ENCODE results near the gene TASP1. TPM values are rescaled to one million over a fixed set of nuclear protein-coding genes. Genes with fewer than 3 reads are reported as not detected.

TASP1 gene
- total and polyA plus RNA-seq, 2 donors (not counting 1 experiment from before 2014, with no cell fraction given): 6.4 to 23.9 TPM

DNA sequence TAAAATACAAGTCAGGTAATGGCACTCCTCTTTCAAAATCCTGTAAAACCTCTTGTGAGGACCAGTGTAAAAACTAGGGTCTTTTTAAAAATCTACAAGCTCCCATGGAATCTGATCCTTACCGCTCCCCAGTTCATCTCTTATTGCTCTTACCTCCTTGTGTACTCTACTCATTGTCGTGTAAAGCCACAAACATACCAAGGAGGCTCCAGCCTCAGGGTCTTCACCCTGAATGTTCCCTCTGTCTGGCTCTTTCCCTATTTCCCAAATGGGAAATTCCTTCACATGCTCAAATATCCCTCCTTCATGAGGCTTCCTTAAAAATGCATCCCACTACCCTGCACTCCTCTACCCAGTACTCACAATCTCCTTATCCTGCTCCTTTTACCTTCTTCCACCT lies 67.1 kb downstream of the TASP1 start:
- POLR2A ChIA-PET: no interaction called here
- ATAC-seq (ENCODE audit: low read depth) (no peak), DNase-seq (no peak)
- no peak overlapping the region for H3K9ac ChIP-seq (ENCODE audit: low read length)
- no peak overlapping the region for H3K27ac ChIP-seq (ENCODE audit: low read length in 2 of 2)
- H3K27me3 ChIP-seq (replicated peaks in 1 of 4; ENCODE audit: control extremely low read depth in 1 of 4, control insufficient read depth in 3 of 4, insufficient read depth in 4 of 4, low read length in 3 of 4): no peaks in the 10 kb centered on the region
- no peaks in the 10 kb centered on the region for H3K4me1 Mint-ChIP-seq
- H2AFZ ChIP-seq (ENCODE audit: insufficient read depth, low read depth, low read length, poor library complexity, severe bottlenecking): no peak overlapping the region
- H3K36me3 ChIP-seq (replicated peaks in 1 of 2; ENCODE audit: control extremely low read depth in 1 of 2, control insufficient read depth in 1 of 2, extremely low read depth in 1 of 2, insufficient read depth in 2 of 2, low read length in 1 of 2): peaks cover 0 to 1% of the 10 kb centered on the region in 2 experiments
- no peaks in the 10 kb centered on the region for H3K27me3 Mint-ChIP-seq
- peaks cover 3% of the 10 kb centered on the region for H3K9me3 Mint-ChIP-seq (ENCODE audit: insufficient read depth)
- TF ChIP-seq EZH2 (IDR thresholded peaks at IDR 0.05; ENCODE audit: borderline replicate concordance, insufficient read depth, low read depth, low read length, poor library complexity, severe bottlenecking): no peak
- TF ChIP-seq, protein P1, sequence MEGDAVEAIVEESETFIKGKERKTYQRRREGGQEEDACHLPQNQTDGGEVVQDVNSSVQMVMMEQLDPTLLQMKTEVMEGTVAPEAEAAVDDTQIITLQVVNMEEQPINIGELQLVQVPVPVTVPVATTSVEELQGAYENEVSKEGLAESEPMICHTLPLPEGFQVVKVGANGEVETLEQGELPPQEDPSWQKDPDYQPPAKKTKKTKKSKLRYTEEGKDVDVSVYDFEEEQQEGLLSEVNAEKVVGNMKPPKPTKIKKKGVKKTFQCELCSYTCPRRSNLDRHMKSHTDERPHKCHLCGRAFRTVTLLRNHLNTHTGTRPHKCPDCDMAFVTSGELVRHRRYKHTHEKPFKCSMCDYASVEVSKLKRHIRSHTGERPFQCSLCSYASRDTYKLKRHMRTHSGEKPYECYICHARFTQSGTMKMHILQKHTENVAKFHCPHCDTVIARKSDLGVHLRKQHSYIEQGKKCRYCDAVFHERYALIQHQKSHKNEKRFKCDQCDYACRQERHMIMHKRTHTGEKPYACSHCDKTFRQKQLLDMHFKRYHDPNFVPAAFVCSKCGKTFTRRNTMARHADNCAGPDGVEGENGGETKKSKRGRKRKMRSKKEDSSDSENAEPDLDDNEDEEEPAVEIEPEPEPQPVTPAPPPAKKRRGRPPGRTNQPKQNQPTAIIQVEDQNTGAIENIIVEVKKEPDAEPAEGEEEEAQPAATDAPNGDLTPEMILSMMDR (IDR thresholded peaks at IDR 0.05): no peak
- no peaks in the 10 kb centered on the region for H3K79me2 ChIP-seq (ENCODE audit: control insufficient read depth, insufficient read depth, low read length)
- H3K4me3 ChIP-seq (ENCODE audit: control extremely low read depth in 1 of 5, extremely low read depth in 1 of 5, insufficient read depth in 1 of 5, low read depth in 2 of 5, low read length in 4 of 5): no peak overlapping the region
- no peaks in the 10 kb centered on the region for H4K20me1 ChIP-seq (ENCODE audit: control insufficient read depth, insufficient read depth, low read length, poor library complexity, severe bottlenecking)
- H3K4me3 Mint-ChIP-seq: no peak overlapping the region
- CTCF ChIA-PET: interaction anchor here (1.6 kb wide), 1 partner anchor 25 kb away, joined by 4 read pairs; no protein-coding TSS in a partner anchor
- H3K27ac Mint-ChIP-seq: no peak overlapping the region
- intact Hi-C loops (cut with micrococcal nuclease): no loop called here
- no peak overlapping the region for H3K4me2 ChIP-seq (replicated peaks; ENCODE audit: low read depth, low read length, poor library complexity, severe bottlenecking)
- H3K4me1 ChIP-seq (ENCODE audit: control insufficient read depth in 2 of 2, insufficient read depth in 2 of 2, low read length in 2 of 2): no peaks in the 10 kb centered on the region
- H3K9me3 ChIP-seq (ENCODE audit: control extremely low read depth in 1 of 3, control insufficient read depth in 2 of 3, insufficient read depth in 1 of 3, low read length in 2 of 3): peaks cover 0 to 4% (median 0%) of the 10 kb centered on the region in 3 donors
- WGBS (ENCODE audit: insufficient coverage): 100% methylated on average over 2 of the region's 2 CpGs

DNA sequence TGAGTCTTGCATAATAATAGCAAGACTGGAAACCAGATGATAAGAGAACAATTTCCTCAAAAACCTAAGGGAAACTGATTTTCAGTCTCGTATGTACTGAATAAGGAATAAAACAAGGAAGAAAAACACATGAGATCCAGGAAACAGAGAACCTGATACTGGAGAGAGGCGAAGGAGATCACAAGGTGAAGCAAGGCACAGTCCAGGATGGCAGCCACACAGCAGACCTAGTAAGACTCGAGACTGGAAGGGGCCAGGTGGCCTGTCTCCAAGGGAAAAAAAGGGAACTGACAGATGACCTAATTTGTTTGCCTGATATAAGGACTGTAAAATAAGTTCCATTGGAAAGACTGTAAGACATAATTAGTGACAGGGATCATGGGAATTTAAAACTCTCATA lies 71.1 kb downstream of the TASP1 start:
- Histone ChIP-seq H3K9ac (ENCODE audit: low read length) (no peak overlapping the region), H3K36me3 (replicated peaks in 1 of 2; ENCODE audit: control extremely low read depth in 1 of 2, control insufficient read depth in 1 of 2, extremely low read depth in 1 of 2, insufficient read depth in 2 of 2, low read length in 1 of 2) (peaks cover 0 to 1% of the 10 kb centered on the region in 2 experiments), H4K20me1 (ENCODE audit: control insufficient read depth, insufficient read depth, low read length, poor library complexity, severe bottlenecking) (no peaks in the 10 kb centered on the region), H3K27ac (ENCODE audit: low read length in 2 of 2) (no peak overlapping the region), H3K4me3 (ENCODE audit: control extremely low read depth in 1 of 5, extremely low read depth in 1 of 5, insufficient read depth in 1 of 5, low read depth in 2 of 5, low read length in 4 of 5) (no peak overlapping the region), H3K9me3 (ENCODE audit: control extremely low read depth in 1 of 3, control insufficient read depth in 2 of 3, insufficient read depth in 1 of 3, low read length in 2 of 3) (no peaks in the 10 kb centered on the region), H3K4me2 (replicated peaks; ENCODE audit: low read depth, low read length, poor library complexity, severe bottlenecking) (no peak overlapping the region), H2AFZ (ENCODE audit: insufficient read depth, low read depth, low read length, poor library complexity, severe bottlenecking) (no peak overlapping the region), H3K79me2 (ENCODE audit: control insufficient read depth, insufficient read depth, low read length) (no peaks in the 10 kb centered on the region), H3K4me1 (ENCODE audit: control insufficient read depth in 2 of 2, insufficient read depth in 2 of 2, low read length in 2 of 2) (no peaks in the 10 kb centered on the region), H3K27me3 (replicated peaks in 1 of 4; ENCODE audit: control extremely low read depth in 1 of 4, control insufficient read depth in 3 of 4, insufficient read depth in 4 of 4, low read length in 3 of 4) (no peaks in the 10 kb centered on the region)
- no peaks in the 10 kb centered on the region for H3K4me1 Mint-ChIP-seq
- ATAC-seq (ENCODE audit: low read depth) (no peak), DNase-seq (no peak)
- POLR2A ChIA-PET: no interaction called here
- no peak overlapping the region for H3K27ac Mint-ChIP-seq
- no peak for TF ChIP-seq EZH2 (IDR thresholded peaks at IDR 0.05; ENCODE audit: borderline replicate concordance, insufficient read depth, low read depth, low read length, poor library complexity, severe bottlenecking)
- TF ChIP-seq, protein P1 (IDR thresholded peaks at IDR 0.05): no peak
- intact Hi-C loops (cut with micrococcal nuclease): no loop called here
- CTCF ChIA-PET: interaction anchor here (1.7 kb wide), 1 partner anchor 20 kb away, joined by 4 read pairs; no protein-coding TSS in a partner anchor
- H3K27me3 Mint-ChIP-seq: no peaks in the 10 kb centered on the region
- 79% methylated on average over 3 of the region's 3 CpGs for WGBS (ENCODE audit: insufficient coverage)
- no peak overlapping the region for H3K4me3 Mint-ChIP-seq
- peaks cover 3% of the 10 kb centered on the region for H3K9me3 Mint-ChIP-seq (ENCODE audit: insufficient read depth)

Measured in B cell (primary cell).